Chondrocyte (in vitro differentiated cells): ENCODE results near the gene LMO2. TPM values are rescaled to one million over a fixed set of nuclear protein-coding genes. Genes with fewer than 3 reads are reported as not detected.
"Not testable (repeated sequence)": the region's sequence is repeated elsewhere in the genome, so short reads cannot be mapped to it uniquely, and the experiment has no call there.

Experiments
- DNase-seq: peaks from one replicate; pipeline ENCODE4 v3.0.0; 2021; ENCODE audit warnings: mixed read lengths, low spot score
- H3K27ac Mint-ChIP-seq: one replicate; pipeline ENCODE4 v1.8.0; 2021; ENCODE audit warnings: mild to moderate bottlenecking, moderate library complexity, mixed read lengths; ENCODE audit not compliant: unreplicated experiment
- H3K27me3 Mint-ChIP-seq: 2 replicates; pipeline ENCODE4 v1.8.0; 2021; ENCODE audit warnings: low read depth, mixed read lengths
- H3K36me3 Mint-ChIP-seq: 2 replicates; pipeline ENCODE4 v1.8.0; 2021; ENCODE audit warnings: low read depth, mixed read lengths
- H3K4me1 Mint-ChIP-seq: 2 replicates; pipeline ENCODE4 v1.8.0; 2021; ENCODE audit warnings: low read depth, mild to moderate bottlenecking, mixed read lengths
- H3K4me3 Mint-ChIP-seq: one replicate; pipeline ENCODE4 v1.8.0; 2021; ENCODE audit warnings: mild to moderate bottlenecking, moderate library complexity, mixed read lengths; ENCODE audit not compliant: unreplicated experiment
- H3K9me3 Mint-ChIP-seq: 2 replicates; pipeline ENCODE4 v1.8.0; 2021; ENCODE audit warnings: low read depth, mixed read lengths
- CTCF ChIP-seq: fragments of 200-600 bp; sonication (generic); IDR thresholded peaks from 2 replicates; pipeline ENCODE4 v1.5.0; 2021; ENCODE audit warnings: antibody characterized with exemption, mild to moderate bottlenecking, moderate library complexity
- total RNA-seq: library from RNA; stranded (reverse); gene quantifications from 3 replicates; pipeline ENCODE4 v1.2.1, GENCODE V29; 2021

Gene LMO2
- total RNA-seq, 1 donor from 2014 or later, result not detected

DNA sequence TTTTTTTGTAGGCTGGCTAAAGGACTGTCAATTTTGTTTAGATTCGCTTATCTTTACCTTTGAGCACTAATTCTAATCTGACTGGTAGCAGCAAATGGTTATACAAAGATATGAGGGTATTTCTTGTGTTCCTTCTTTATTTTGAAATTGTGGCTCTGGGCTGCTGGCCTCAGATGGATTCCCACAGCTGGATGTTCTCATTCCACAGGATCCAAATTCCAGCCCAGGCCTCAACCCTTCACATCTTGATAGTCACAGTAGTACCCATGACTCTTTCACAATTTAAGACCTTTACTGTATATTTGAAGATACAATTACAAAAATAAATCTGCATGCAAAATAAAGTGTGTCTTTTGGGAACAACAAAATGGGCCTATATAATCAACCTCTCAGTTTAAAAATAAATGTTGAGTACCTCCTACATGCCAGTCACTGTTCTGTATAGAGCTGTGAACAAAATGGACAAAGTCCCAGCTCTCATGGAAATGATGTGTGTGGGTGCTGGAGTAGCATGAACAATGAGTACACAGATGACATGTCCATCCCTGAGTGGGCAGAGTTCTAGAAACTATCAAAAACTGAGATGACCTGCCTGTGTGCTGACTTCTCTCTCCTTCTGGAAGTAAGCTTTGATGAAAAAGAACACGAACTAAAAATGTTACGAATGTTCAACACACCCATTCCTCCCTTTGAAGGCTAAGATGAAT is 65.9 kb downstream of the LMO2 start:
- peaks cover 6% of the 10 kb centered on the region for H3K4me1 Mint-ChIP-seq
- H3K4me3 Mint-ChIP-seq, result no peak overlapping the region
- DNase-seq, result no peak
- peaks cover 6% of the 10 kb centered on the region for H3K9me3 Mint-ChIP-seq
- H3K27me3 Mint-ChIP-seq, result peaks cover 31% of the 10 kb centered on the region
- peaks cover 2% of the 10 kb centered on the region for H3K36me3 Mint-ChIP-seq
- no peak for TF ChIP-seq CTCF
- no peak overlapping the region for H3K27ac Mint-ChIP-seq

- peaks cover 23% of the 10 kb centered on the region for H3K27me3 Mint-ChIP-seq
- not testable (repeated sequence) for H3K9me3 Mint-ChIP-seq, H3K36me3 Mint-ChIP-seq
Observed at GRCh38 chr11:33822981-33823380, 68.9 kb downstream of the LMO2 start.

GRCh38 chr11:33819278-33820035 is 72.4 kb downstream of the LMO2 start:
- no peaks in the 10 kb centered on the region for H3K36me3 Mint-ChIP-seq
- no peak overlapping the region for H3K4me3 Mint-ChIP-seq
- H3K27me3 Mint-ChIP-seq, result peaks cover 22% of the 10 kb centered on the region
- no peak overlapping the region for H3K27ac Mint-ChIP-seq
- H3K9me3 Mint-ChIP-seq, result peaks cover 6% of the 10 kb centered on the region
- no peak for TF ChIP-seq CTCF
- H3K4me1 Mint-ChIP-seq, result no peaks in the 10 kb centered on the region
- DNase-seq, result no peak

More at GRCh38 chr11:33822981-33823380, 68.9 kb downstream of the LMO2 start:
- H3K4me3 Mint-ChIP-seq, H3K27ac Mint-ChIP-seq, DNase-seq, H3K4me1 Mint-ChIP-seq: not testable (repeated sequence)

Other genes with a start within 250 kb of the LMO2 start
- 0.50 TPM in 1 of 3 replicates, not detected in the others for gene C11orf91, start 191.2 kb downstream of the LMO2 start, total RNA-seq
- 579 to 718 TPM (median 705 TPM) in 3 replicates for gene CD59, start 155.7 kb downstream of the LMO2 start, total RNA-seq
- 18.0 to 32.1 TPM (median 22.0 TPM) in 3 replicates for gene FBXO3, start 117.6 kb downstream of the LMO2 start, total RNA-seq
- 197 to 270 TPM (median 205 TPM) in 3 replicates for gene CAPRIN1, start 159.7 kb upstream of the LMO2 start, total RNA-seq
- 24.6 to 37.7 TPM (median 25.8 TPM) in 3 replicates for gene NAT10, start 213.6 kb upstream of the LMO2 start, total RNA-seq